GM12872 (cell line): Measurements from ENCODE around the gene SLC9A9.

ENCODE experiments used
- TF ChIP-seq, protein P1 (sequence below): IDR thresholded peaks from 3 replicates; pipeline ENCODE4 v1.5.1; 2011; ENCODE audit warnings: low read depth, mild to moderate bottlenecking, low read length, moderate library complexity; ENCODE audit not compliant: insufficient read depth

Gene SLC9A9

DNA sequence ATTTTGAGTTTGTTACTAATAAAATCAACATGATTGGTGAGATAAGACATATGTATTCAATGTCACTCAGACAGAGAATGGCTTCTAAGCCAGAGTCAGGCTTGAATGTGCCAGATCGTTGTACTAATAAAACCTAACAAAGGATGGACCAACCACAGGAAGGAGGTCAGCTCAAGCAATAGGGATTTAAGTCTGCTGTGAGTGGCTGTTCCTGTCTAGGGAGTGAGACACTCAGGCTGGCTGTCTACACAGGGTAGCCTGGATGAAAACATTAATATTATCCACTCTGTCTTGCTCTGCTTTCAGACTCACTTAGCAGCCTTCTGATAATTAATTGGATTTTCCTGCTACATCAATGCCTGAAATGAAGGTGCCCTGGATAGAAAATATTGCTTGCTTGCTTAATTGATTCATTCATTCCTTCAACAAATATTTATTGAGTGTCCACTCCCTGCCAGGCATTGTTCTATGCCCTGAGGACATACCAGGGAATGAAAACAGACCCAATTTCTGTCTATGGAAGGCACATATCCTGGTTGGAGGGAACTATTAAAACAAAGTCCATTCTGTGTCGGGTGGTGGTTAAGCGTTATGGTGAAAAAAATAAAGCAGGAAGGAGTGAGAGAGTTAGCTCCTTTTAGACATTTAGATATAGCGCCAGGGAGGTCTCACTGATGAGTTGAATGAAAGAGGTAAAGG, 489.3 kb downstream of the SLC9A9 start:
- TF ChIP-seq, protein P1, sequence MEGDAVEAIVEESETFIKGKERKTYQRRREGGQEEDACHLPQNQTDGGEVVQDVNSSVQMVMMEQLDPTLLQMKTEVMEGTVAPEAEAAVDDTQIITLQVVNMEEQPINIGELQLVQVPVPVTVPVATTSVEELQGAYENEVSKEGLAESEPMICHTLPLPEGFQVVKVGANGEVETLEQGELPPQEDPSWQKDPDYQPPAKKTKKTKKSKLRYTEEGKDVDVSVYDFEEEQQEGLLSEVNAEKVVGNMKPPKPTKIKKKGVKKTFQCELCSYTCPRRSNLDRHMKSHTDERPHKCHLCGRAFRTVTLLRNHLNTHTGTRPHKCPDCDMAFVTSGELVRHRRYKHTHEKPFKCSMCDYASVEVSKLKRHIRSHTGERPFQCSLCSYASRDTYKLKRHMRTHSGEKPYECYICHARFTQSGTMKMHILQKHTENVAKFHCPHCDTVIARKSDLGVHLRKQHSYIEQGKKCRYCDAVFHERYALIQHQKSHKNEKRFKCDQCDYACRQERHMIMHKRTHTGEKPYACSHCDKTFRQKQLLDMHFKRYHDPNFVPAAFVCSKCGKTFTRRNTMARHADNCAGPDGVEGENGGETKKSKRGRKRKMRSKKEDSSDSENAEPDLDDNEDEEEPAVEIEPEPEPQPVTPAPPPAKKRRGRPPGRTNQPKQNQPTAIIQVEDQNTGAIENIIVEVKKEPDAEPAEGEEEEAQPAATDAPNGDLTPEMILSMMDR = no peak

GRCh38 chr3:143358155-143358792, 490.0 kb downstream of the SLC9A9 start:
- TF ChIP-seq, protein P1 = no peak

DNA sequence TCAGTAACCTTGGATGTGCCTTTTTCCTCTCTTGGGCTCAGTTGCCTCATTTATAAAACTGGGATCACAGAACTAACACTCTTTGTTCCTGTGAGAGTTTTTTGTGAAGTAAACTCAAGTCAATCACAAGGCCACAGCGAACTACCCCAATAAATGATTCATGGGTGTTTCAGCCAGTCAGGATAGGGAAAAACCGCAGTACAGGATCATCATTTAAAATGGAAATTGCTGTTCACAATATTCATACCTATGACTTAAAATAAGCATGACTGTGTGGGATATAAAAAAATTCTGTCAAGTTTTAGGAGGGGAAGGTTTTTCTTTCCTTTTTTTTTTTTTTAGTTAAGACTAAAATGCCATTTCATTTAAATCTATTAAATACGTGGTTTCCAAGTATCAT, 490.6 kb downstream of the SLC9A9 start:
- TF ChIP-seq, protein P1 = no peak

GRCh38 chr3:143356839-143357238, 491.4 kb downstream of the SLC9A9 start:
- TF ChIP-seq, protein P1 = no peak

DNA sequence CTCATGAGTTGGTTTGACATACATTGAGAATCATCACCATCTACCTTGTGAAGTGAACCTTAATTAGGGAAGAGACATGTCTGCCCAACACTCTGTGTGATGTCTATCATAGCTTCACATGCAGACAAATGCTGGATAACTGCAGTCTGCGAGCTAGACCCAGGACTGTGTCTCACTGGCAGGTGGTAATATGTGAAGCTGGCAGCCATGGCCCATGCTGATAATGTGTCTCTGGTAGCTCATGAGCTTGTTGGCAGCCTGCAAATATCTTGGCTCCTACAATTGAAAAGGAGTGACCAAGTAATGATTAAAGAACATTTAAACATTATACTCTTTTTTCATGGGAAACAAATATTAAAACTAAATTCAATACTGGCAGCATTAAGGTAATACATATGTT, 493.9 kb downstream of the SLC9A9 start:
- TF ChIP-seq, protein P1 = no peak

- TF ChIP-seq, protein P1 = no peak
These were observed 495.3 kb downstream of the SLC9A9 start for GRCh38 chr3:143352850-143353550.

DNA sequence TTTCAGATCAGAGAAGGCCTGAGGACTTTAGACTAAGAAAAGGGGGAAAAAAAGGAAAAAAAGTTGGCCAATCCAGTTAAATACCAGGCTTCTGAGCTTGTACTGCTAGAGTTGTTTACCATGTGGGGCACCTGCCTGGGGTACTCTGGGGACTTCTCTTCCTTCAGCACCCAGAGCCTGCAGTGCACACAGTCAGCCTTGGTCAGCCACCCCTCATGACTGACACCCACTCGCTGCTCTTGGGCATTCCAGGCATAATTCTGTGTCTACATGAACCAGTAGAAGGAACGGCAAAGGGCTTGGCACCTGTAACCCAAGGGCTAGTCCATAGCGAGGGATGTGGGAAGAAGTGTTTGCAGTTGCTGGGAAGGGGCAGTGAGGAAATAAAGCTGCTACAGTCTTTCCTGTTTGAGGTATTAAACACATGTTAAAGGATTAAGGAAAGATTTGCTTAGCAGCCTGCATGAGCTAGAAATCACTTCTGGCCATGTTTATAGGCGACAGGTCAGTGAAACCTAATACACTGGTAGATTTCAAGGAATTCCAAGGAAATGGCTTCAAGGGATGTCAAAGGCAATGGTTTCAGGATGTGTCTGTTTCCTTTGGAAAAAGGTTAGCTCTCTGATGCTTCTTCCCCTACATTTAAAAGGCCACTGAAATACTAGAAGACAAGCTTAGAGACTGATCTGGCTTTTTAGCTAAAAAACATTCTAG, 496.2 kb downstream of the SLC9A9 start:
- TF ChIP-seq, protein P1 = no peak
